22Rv1 (cell line): ENCODE measurements around the gene SIPA1L3.

Source experiments
- H3K27ac ChIP-seq: fragments of 450-650 bp; 2 replicates; pipeline ENCODE4 v1.5.1; 2017
- ZFX ChIP-seq: fragments of 450-650 bp; IDR thresholded peaks from 2 replicates; pipeline ENCODE4 v1.6.1; 2017; ENCODE audit warnings: antibody characterized with exemption, borderline replicate concordance
- TF ChIP-seq, protein P1 (sequence below): fragments of 450-650 bp; IDR thresholded peaks from 2 replicates; pipeline ENCODE4 v1.5.1; 2017; ENCODE audit warnings: mild to moderate bottlenecking

SIPA1L3 gene

GRCh38 chr19:38216785-38217641 lies 310.0 kb downstream of the SIPA1L3 start:
- TF ChIP-seq, protein P1, sequence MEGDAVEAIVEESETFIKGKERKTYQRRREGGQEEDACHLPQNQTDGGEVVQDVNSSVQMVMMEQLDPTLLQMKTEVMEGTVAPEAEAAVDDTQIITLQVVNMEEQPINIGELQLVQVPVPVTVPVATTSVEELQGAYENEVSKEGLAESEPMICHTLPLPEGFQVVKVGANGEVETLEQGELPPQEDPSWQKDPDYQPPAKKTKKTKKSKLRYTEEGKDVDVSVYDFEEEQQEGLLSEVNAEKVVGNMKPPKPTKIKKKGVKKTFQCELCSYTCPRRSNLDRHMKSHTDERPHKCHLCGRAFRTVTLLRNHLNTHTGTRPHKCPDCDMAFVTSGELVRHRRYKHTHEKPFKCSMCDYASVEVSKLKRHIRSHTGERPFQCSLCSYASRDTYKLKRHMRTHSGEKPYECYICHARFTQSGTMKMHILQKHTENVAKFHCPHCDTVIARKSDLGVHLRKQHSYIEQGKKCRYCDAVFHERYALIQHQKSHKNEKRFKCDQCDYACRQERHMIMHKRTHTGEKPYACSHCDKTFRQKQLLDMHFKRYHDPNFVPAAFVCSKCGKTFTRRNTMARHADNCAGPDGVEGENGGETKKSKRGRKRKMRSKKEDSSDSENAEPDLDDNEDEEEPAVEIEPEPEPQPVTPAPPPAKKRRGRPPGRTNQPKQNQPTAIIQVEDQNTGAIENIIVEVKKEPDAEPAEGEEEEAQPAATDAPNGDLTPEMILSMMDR = no peak
- no peak for TF ChIP-seq ZFX
- no peak overlapping the region for H3K27ac ChIP-seq

DNA sequence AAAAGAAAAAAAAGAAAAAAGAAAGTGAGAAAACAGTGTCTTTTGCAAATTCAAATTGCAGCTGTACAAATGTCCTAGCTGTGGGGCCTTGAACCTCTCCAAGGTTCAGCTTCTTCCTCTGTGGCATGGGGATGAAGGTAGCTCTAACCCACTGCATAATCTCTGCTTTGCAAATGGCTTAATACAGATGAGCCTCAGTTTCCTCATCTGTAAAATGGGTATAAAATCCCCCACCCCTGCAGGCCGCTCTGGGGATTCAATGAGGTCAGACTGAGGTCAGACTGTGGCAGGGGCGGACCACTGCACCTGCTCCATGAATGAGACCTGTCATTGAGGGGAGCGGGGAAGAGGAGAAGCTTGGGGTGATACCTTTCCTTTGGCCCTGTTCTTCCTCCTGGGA lies 311.2 kb downstream of the SIPA1L3 start:
- TF ChIP-seq, protein P1 = no peak
- TF ChIP-seq ZFX = no peak
- H3K27ac ChIP-seq = no peak overlapping the region

GRCh38 chr19:38219221-38219620 lies 312.2 kb downstream of the SIPA1L3 start:
- no peak for TF ChIP-seq ZFX
- TF ChIP-seq, protein P1 = no peak
- H3K27ac ChIP-seq = no peak overlapping the region

DNA sequence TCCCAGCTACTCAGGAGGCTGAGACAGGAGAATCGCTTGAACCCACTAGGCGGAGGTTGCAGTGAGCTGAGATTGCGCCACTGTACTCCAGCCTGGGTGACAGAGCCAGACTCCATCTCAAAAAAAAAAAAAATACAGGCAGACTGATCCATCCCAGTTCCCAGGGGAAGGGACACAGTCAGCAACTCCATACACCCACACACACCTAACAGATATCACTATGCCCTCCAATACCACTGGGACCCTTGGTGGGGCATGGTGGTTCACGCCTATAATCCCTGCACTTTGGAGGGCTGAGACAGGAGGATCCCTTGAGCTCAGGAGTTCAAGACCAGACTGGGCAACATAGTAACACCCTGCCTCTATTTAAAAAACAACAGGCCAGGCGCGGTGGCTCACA lies 314.4 kb downstream of the SIPA1L3 start:
- H3K27ac ChIP-seq = no peak overlapping the region
- TF ChIP-seq, protein P1 = no peak
- TF ChIP-seq ZFX = no peak

- H3K27ac ChIP-seq = no peak overlapping the region
- TF ChIP-seq, protein P1 = no peak
- TF ChIP-seq ZFX = no peak
Measured at GRCh38 chr19:38221919-38222830, 315.2 kb downstream of the SIPA1L3 start.

DNA sequence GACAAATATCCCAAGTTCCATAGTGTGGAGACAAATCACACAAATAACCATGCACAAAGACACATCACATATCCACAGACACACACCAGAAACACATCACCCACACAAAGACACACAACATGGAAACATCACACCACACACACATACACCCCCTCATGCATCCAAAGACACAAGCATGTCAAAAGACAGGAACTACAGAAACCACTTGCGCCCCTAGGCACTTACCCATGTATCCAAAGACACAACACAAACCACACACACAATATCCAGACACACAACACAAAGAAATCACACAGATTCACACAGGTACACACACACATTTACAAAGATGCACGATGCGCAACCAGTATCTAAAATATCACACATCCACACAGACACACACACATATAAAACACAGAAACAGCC lies 316.1 kb downstream of the SIPA1L3 start:
- TF ChIP-seq ZFX = no peak
- no peak overlapping the region for H3K27ac ChIP-seq

DNA sequence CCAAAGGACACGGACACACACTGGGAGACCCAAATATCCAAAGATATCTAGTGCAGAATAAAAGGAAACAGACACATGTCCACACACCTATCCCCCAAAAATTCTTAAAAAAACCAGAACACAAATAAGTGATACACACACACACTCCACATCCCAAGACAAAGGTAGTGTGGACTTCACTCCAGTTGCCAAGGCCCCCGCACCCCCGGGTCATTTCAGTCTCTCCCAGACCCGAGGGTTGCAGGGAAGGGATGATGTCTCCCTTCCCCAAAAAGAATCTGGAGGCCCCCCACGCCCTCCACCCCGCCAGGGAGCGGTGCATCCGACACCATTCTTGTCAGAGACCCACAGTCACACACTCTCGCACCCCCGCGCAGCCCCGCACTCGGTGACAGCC lies 316.6 kb downstream of the SIPA1L3 start:
- no peak overlapping the region for H3K27ac ChIP-seq
- no peak for TF ChIP-seq ZFX
- TF ChIP-seq, protein P1 = no peak
